GM23338 (cell line): Measurements from ENCODE around the gene S100A11. TPM values are rescaled to one million over a fixed set of nuclear protein-coding genes. Genes with fewer than 3 reads are reported as not detected.

ENCODE experiments used
- ATAC-seq: fragments of 200-7000 bp; cut with Tn5 transposase; 3 replicates; pipeline ENCODE4 v1.9.1; 2020
- DNase-seq: peaks from one replicate; pipeline ENCODE4 v3.0.0-alpha.2; 2015; ENCODE audit warnings: low spot score
- H2AFZ ChIP-seq: fragments of 200-600 bp; sonication (generic); 2 replicates; pipeline ENCODE4 v1.8.0; 2016; ENCODE audit warnings: antibody characterized with exemption, mild to moderate bottlenecking, moderate library complexity
- H3F3A ChIP-seq: fragments of 200-600 bp; sonication (generic); replicated peaks from 2 replicates; pipeline ENCODE4 v1.8.0; 2017; ENCODE audit warnings: antibody characterized with exemption, mixed run types, low read depth
- H3K27ac ChIP-seq: fragments of 200-600 bp; sonication (generic); 2 replicates; pipeline ENCODE4 v1.6.1; 2016; ENCODE audit warnings: low read depth
- H3K27me3 ChIP-seq: fragments of 200-600 bp; sonication (generic); 2 replicates; pipeline ENCODE4 v1.8.0; 2016; ENCODE audit warnings: mild to moderate bottlenecking, mixed run types, moderate library complexity; ENCODE audit not compliant: insufficient read depth
- H3K36me3 ChIP-seq: fragments of 200-600 bp; sonication (generic); 2 replicates; pipeline ENCODE4 v1.8.0; 2016; ENCODE audit warnings: mild to moderate bottlenecking; ENCODE audit not compliant: insufficient read depth
- H3K4me1 ChIP-seq: fragments of 200-600 bp; sonication (generic); 2 replicates; pipeline ENCODE4 v1.8.0; 2016; ENCODE audit warnings: mild to moderate bottlenecking, moderate library complexity; ENCODE audit not compliant: insufficient read depth
- H3K4me2 ChIP-seq: fragments of 200-600 bp; sonication (generic); 2 replicates; pipeline ENCODE4 v1.7.1; 2017; ENCODE audit warnings: mixed run types
- H3K4me3 ChIP-seq: fragments of 200-600 bp; sonication (generic); 2 replicates; pipeline ENCODE4 v1.6.1; 2016; ENCODE audit warnings: mixed run types
- H3K79me2 ChIP-seq: fragments of 200-600 bp; sonication (generic); replicated peaks from 2 replicates; pipeline ENCODE4 v1.8.0; 2017; ENCODE audit warnings: mild to moderate bottlenecking; ENCODE audit not compliant: insufficient read depth
- H3K9me2 ChIP-seq: fragments of 200-600 bp; sonication (generic); 2 replicates; pipeline ENCODE4 v1.8.0; 2017; ENCODE audit not compliant: insufficient read depth
- H4K20me1 ChIP-seq: fragments of 200-600 bp; sonication (generic); replicated peaks from 2 replicates; pipeline ENCODE4 v1.8.0; 2017; ENCODE audit warnings: mild to moderate bottlenecking; ENCODE audit not compliant: insufficient read depth
- H3K27ac Mint-ChIP-seq: 2 replicates; pipeline ENCODE4 v1.8.0; 2020; ENCODE audit warnings: inconsistent platforms, mild to moderate bottlenecking, moderate library complexity, mixed read lengths
- H3K27me3 Mint-ChIP-seq: 3 replicates; pipeline ENCODE4 v1.8.0; 2022; ENCODE audit warnings: low read depth, mild to moderate bottlenecking, moderate library complexity, mixed read lengths, inconsistent platforms; ENCODE audit not compliant: insufficient read depth, poor library complexity
- H3K36me3 Mint-ChIP-seq: 3 replicates; pipeline ENCODE4 v1.8.0; 2021; ENCODE audit warnings: low read depth, mild to moderate bottlenecking, inconsistent platforms, moderate library complexity, mixed read lengths
- H3K4me1 Mint-ChIP-seq: 3 replicates; pipeline ENCODE4 v1.8.0; 2020; ENCODE audit warnings: mild to moderate bottlenecking, inconsistent platforms, mixed read lengths
- H3K4me3 Mint-ChIP-seq: 3 replicates; pipeline ENCODE4 v1.8.0; 2021; ENCODE audit warnings: moderate library complexity, mild to moderate bottlenecking, inconsistent platforms, mixed read lengths
- H3K9me3 Mint-ChIP-seq: 3 replicates; pipeline ENCODE4 v1.8.0; 2020; ENCODE audit warnings: moderate library complexity, mild to moderate bottlenecking, inconsistent platforms, mixed read lengths
- CREB1 ChIP-seq: fragments of 250-450 bp; sonication (Bioruptor Pico); IDR thresholded peaks from 2 replicates; pipeline ENCODE4 v1.5.0; 2020; ENCODE audit warnings: low read depth, mild to moderate bottlenecking, moderate library complexity
- EZH2 ChIP-seq: fragments of 200-600 bp; sonication (generic); IDR thresholded peaks from one replicate; pipeline ENCODE4 v1.8.0; 2017; ENCODE audit warnings: antibody characterized with exemption, mild to moderate bottlenecking, low read depth; ENCODE audit not compliant: unreplicated experiment
- EZH2phosphoT487 ChIP-seq: fragments of 200-600 bp; sonication (generic); IDR thresholded peaks from one replicate; pipeline ENCODE4 v1.8.1; 2018; ENCODE audit warnings: antibody characterized with exemption; ENCODE audit not compliant: unreplicated experiment
- JUNB ChIP-seq: IDR thresholded peaks from one replicate; pipeline ENCODE4 v1.6.1; 2016; ENCODE audit warnings: antibody characterized with exemption; ENCODE audit not compliant: unreplicated experiment
- NANOG ChIP-seq: IDR thresholded peaks from 2 replicates; pipeline ENCODE4 v1.6.1; 2016; ENCODE audit warnings: antibody characterized with exemption, borderline replicate concordance
- POLR2AphosphoS5 ChIP-seq: IDR thresholded peaks from 2 replicates; pipeline ENCODE4 v1.6.1; 2016; ENCODE audit warnings: antibody characterized with exemption, low read depth
- STAT1 ChIP-seq: IDR thresholded peaks from one replicate; pipeline ENCODE4 v1.6.1; 2016; ENCODE audit warnings: antibody characterized with exemption; ENCODE audit not compliant: unreplicated experiment
- ZNF114 ChIP-seq: fragments of 250-450 bp; sonication (Bioruptor Pico); IDR thresholded peaks from 2 replicates; pipeline ENCODE4 v1.5.0; 2020; ENCODE audit warnings: mild to moderate bottlenecking, moderate library complexity
- ZNF331 ChIP-seq: fragments of 250-450 bp; sonication (Bioruptor Pico); IDR thresholded peaks from 2 replicates; pipeline ENCODE4 v1.5.0; 2020; ENCODE audit warnings: low read depth, mild to moderate bottlenecking, moderate library complexity
- ZNF462 ChIP-seq: fragments of 250-450 bp; sonication (Bioruptor Pico); IDR thresholded peaks from 2 replicates; pipeline ENCODE4 v1.5.0; 2020; ENCODE audit warnings: mild to moderate bottlenecking, moderate library complexity
- polyA plus RNA-seq: library from polyadenylated mRNA; unstranded; fragments of >200 nt; fragmentation: Nextera tagmentation; extraction: Ambion mirVana; gene quantifications from 2 replicates; pipeline ENCODE4 v1.2.1, GENCODE V29; 2016
- total RNA-seq: library from RNA; depleted of rRNA; stranded (reverse); fragments of >200 nt; shearing (Covaris generic); gene quantifications from 2 replicates; pipeline ENCODE4 v1.2.3, GENCODE V29; 2014
- TF ChIP-seq, protein P1 (sequence below): IDR thresholded peaks from one replicate; pipeline ENCODE4 v1.6.1; 2018; ENCODE audit warnings: antibody characterized with exemption; ENCODE audit not compliant: unreplicated experiment
- TF ChIP-seq, protein P2 (sequence below), 2 experiments: fragments of 200-600 bp in 1 of 2; sonication (generic) in 1 of 2; conservative IDR thresholded peaks; 2 replicates each; pipeline versions ENCODE4 v1.5.1 to v1.6.1; 2016 to 2017; ENCODE audit warnings: antibody characterized with exemption in 2 of 2, low read depth in 2 of 2, mild to moderate bottlenecking in 2 of 2, moderate library complexity in 1 of 2
- TF ChIP-seq, protein P3 (sequence below): IDR thresholded peaks from 2 replicates; pipeline ENCODE4 v1.6.1; 2016; ENCODE audit warnings: antibody characterized with exemption

Gene S100A11
- total and polyA plus RNA-seq, 2 experiments from 2014 or later: 73.1 to 596 TPM

- ATAC-seq: no peak
- H3F3A ChIP-seq: no peaks in the 10 kb centered on the region
- H4K20me1 ChIP-seq: no peaks in the 10 kb centered on the region; the same call in 1 of the 2 replicates
- 0 out of 2 replicates have a peak overlapping the region, but pooled peaks have one; percentile 26 for H3K4me2 ChIP-seq
- peaks cover 3% of the 10 kb centered on the region; the same call in 1 of the 2 replicates for H3K4me1 ChIP-seq
- H3K27ac ChIP-seq: no peak overlapping the region
- peaks cover 9% of the 10 kb centered on the region; the same call in 1 of the 2 replicates for H3K9me2 ChIP-seq
- no peak overlapping the region for H2AFZ ChIP-seq
- no peaks in the 10 kb centered on the region for H3K27me3 ChIP-seq
- no peak overlapping the region for H3K4me3 ChIP-seq
- peaks cover 28% of the 10 kb centered on the region for H3K4me1 Mint-ChIP-seq
- no peak for DNase-seq
- H3K79me2 ChIP-seq: no peaks in the 10 kb centered on the region
- no peaks in the 10 kb centered on the region for H3K9me3 Mint-ChIP-seq
- H3K36me3 ChIP-seq: no peaks in the 10 kb centered on the region
- no peak overlapping the region for H3K4me3 Mint-ChIP-seq
- TF ChIP-seq ZNF331: no peak
- TF ChIP-seq, protein P1, sequence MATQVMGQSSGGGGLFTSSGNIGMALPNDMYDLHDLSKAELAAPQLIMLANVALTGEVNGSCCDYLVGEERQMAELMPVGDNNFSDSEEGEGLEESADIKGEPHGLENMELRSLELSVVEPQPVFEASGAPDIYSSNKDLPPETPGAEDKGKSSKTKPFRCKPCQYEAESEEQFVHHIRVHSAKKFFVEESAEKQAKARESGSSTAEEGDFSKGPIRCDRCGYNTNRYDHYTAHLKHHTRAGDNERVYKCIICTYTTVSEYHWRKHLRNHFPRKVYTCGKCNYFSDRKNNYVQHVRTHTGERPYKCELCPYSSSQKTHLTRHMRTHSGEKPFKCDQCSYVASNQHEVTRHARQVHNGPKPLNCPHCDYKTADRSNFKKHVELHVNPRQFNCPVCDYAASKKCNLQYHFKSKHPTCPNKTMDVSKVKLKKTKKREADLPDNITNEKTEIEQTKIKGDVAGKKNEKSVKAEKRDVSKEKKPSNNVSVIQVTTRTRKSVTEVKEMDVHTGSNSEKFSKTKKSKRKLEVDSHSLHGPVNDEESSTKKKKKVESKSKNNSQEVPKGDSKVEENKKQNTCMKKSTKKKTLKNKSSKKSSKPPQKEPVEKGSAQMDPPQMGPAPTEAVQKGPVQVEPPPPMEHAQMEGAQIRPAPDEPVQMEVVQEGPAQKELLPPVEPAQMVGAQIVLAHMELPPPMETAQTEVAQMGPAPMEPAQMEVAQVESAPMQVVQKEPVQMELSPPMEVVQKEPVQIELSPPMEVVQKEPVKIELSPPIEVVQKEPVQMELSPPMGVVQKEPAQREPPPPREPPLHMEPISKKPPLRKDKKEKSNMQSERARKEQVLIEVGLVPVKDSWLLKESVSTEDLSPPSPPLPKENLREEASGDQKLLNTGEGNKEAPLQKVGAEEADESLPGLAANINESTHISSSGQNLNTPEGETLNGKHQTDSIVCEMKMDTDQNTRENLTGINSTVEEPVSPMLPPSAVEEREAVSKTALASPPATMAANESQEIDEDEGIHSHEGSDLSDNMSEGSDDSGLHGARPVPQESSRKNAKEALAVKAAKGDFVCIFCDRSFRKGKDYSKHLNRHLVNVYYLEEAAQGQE: no peak
- no peak for TF ChIP-seq CREB1 (CRISPR knock-in tag)
- no peak for TF ChIP-seq NANOG
- TF ChIP-seq JUNB: no peak
- TF ChIP-seq EZH2: no peak
- no peak for TF ChIP-seq STAT1
- TF ChIP-seq ZNF462 (CRISPR knock-in tag): no peak
- TF ChIP-seq, protein P2, sequence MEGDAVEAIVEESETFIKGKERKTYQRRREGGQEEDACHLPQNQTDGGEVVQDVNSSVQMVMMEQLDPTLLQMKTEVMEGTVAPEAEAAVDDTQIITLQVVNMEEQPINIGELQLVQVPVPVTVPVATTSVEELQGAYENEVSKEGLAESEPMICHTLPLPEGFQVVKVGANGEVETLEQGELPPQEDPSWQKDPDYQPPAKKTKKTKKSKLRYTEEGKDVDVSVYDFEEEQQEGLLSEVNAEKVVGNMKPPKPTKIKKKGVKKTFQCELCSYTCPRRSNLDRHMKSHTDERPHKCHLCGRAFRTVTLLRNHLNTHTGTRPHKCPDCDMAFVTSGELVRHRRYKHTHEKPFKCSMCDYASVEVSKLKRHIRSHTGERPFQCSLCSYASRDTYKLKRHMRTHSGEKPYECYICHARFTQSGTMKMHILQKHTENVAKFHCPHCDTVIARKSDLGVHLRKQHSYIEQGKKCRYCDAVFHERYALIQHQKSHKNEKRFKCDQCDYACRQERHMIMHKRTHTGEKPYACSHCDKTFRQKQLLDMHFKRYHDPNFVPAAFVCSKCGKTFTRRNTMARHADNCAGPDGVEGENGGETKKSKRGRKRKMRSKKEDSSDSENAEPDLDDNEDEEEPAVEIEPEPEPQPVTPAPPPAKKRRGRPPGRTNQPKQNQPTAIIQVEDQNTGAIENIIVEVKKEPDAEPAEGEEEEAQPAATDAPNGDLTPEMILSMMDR (conservative IDR thresholded peaks at IDR 0.05; ENCODE audit: low read depth in 2 of 2): no peak
- TF ChIP-seq, protein P3, sequence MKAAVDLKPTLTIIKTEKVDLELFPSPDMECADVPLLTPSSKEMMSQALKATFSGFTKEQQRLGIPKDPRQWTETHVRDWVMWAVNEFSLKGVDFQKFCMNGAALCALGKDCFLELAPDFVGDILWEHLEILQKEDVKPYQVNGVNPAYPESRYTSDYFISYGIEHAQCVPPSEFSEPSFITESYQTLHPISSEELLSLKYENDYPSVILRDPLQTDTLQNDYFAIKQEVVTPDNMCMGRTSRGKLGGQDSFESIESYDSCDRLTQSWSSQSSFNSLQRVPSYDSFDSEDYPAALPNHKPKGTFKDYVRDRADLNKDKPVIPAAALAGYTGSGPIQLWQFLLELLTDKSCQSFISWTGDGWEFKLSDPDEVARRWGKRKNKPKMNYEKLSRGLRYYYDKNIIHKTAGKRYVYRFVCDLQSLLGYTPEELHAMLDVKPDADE: no peak
- no peak for TF ChIP-seq POLR2AphosphoS5
- no peak for TF ChIP-seq ZNF114 (CRISPR knock-in tag)
- no peak for TF ChIP-seq EZH2phosphoT487
- no peak overlapping the region for H3K27ac Mint-ChIP-seq
- no peaks in the 10 kb centered on the region for H3K36me3 Mint-ChIP-seq
- no peaks in the 10 kb centered on the region for H3K27me3 Mint-ChIP-seq
Measured at GRCh38 chr1:152021569-152021968, 15.2 kb downstream of the S100A11 start.
